ENCODE data around the gene BORCS5. TPM values are rescaled to one million over a fixed set of nuclear protein-coding genes. Genes with fewer than 3 reads are reported as not detected.

The BORCS5 gene
- total RNA-seq, 2 donors from 2014 or later, result 9.7 to 26.8 TPM

GRCh38 chr12:12428961-12429657 lies 72.2 kb downstream of the BORCS5 start:
- no peak for DNase-seq (ENCODE audit: low spot score)
- TF ChIP-seq POLR2A (IDR thresholded peaks at IDR 0.05) (no peak), CTCF (IDR thresholded peaks at IDR 0.05) (no peak), POLR2AphosphoS5 (IDR thresholded peaks at IDR 0.05) (no peak)
- Histone ChIP-seq H3K4me1 (replicated peaks) (no peaks in the 10 kb centered on the region), H3K27ac (no peak overlapping the region), H3K27me3 (replicated peaks; ENCODE audit: insufficient read depth) (no peaks in the 10 kb centered on the region), H3K4me3 (no peak overlapping the region), H3K9me3 (no peaks in the 10 kb centered on the region), H3K36me3 (no peaks in the 10 kb centered on the region)
- intact Hi-C loops (cut with DNase I), result no loop called here
- WGBS, result 63% methylated on average over 7 of the region's 7 CpGs

- TF ChIP-seq CTCF (IDR thresholded peaks at IDR 0.05) (no peak), POLR2AphosphoS5 (IDR thresholded peaks at IDR 0.05) (peak; percentile 78)
- Histone ChIP-seq H3K36me3 (no peaks in the 10 kb centered on the region), H3K27ac (peak overlapping the region; percentile 55 to 68), H3K4me1 (replicated peaks) (peaks cover 3% of the 10 kb centered on the region), H3K9me3 (no peaks in the 10 kb centered on the region), H3K4me3 (no peak overlapping the region), H3K27me3 (replicated peaks; ENCODE audit: insufficient read depth) (no peaks in the 10 kb centered on the region)
- DNase-seq (ENCODE audit: low spot score), result peak; percentile 53
- intact Hi-C loops (cut with DNase I), result no loop called here
These were observed 75.5 kb downstream of the BORCS5 start for GRCh38 chr12:12432364-12432763.

GRCh38 chr12:12433203-12433731 lies 76.4 kb downstream of the BORCS5 start:
- no peaks in the 10 kb centered on the region for H3K9me3 ChIP-seq
- no peak overlapping the region for H3K4me3 ChIP-seq
- H3K36me3 ChIP-seq, result no peaks in the 10 kb centered on the region
- 31% methylated on average over 4 of the region's 4 CpGs for WGBS
- peaks cover 3% of the 10 kb centered on the region for H3K4me1 ChIP-seq (replicated peaks)
- intact Hi-C loops (cut with DNase I), result no loop called here
- peak overlapping the region; percentile 55 to 62 for H3K27ac ChIP-seq
- H3K27me3 ChIP-seq (replicated peaks; ENCODE audit: insufficient read depth), result no peaks in the 10 kb centered on the region
- TF ChIP-seq POLR2A (IDR thresholded peaks at IDR 0.05) (no peak), CTCF (IDR thresholded peaks at IDR 0.05) (no peak), POLR2AphosphoS5 (IDR thresholded peaks at IDR 0.05) (no peak)
- no peak for DNase-seq (ENCODE audit: low spot score)

- intact Hi-C loops (cut with DNase I), result no loop called here
- Histone ChIP-seq H3K4me1 (replicated peaks) (peaks cover 3% of the 10 kb centered on the region), H3K36me3 (no peaks in the 10 kb centered on the region), H3K4me3 (no peak overlapping the region), H3K27me3 (replicated peaks; ENCODE audit: insufficient read depth) (no peaks in the 10 kb centered on the region), H3K27ac (peak overlapping the region; percentile 31 to 56), H3K9me3 (no peaks in the 10 kb centered on the region)
- DNase-seq (ENCODE audit: low spot score), result no peak
- TF ChIP-seq POLR2A (IDR thresholded peaks at IDR 0.05) (no peak), POLR2AphosphoS5 (IDR thresholded peaks at IDR 0.05) (peak; percentile 71), CTCF (IDR thresholded peaks at IDR 0.05) (no peak)
- 100% methylated on average over 2 of the region's 2 CpGs for WGBS
These were observed 80.0 kb downstream of the BORCS5 start for GRCh38 chr12:12436831-12437345.

- no peak for DNase-seq (ENCODE audit: low spot score)
- H3K27me3 ChIP-seq (replicated peaks; ENCODE audit: insufficient read depth), result no peaks in the 10 kb centered on the region
- H3K4me1 ChIP-seq (replicated peaks), result peaks cover 16% of the 10 kb centered on the region
- WGBS, result 92% methylated on average over 6 of the region's 6 CpGs
- H3K4me3 ChIP-seq, result no peak overlapping the region
- H3K27ac ChIP-seq, result no peak overlapping the region
- intact Hi-C loops (cut with DNase I), result no loop called here
- H3K36me3 ChIP-seq, result no peaks in the 10 kb centered on the region
- no peak for TF ChIP-seq CTCF (IDR thresholded peaks at IDR 0.05)
- no peak for TF ChIP-seq POLR2A (IDR thresholded peaks at IDR 0.05)
- TF ChIP-seq POLR2AphosphoS5 (IDR thresholded peaks at IDR 0.05), result no peak
- no peaks in the 10 kb centered on the region for H3K9me3 ChIP-seq
These were observed 82.8 kb downstream of the BORCS5 start for GRCh38 chr12:12439636-12440035.
